ENCODE measurements around the gene GOLIM4.

The GOLIM4 gene

GRCh38 chr3:168052515-168052914 is 43.2 kb downstream of the GOLIM4 start:
- TF ChIP-seq, protein P1, sequence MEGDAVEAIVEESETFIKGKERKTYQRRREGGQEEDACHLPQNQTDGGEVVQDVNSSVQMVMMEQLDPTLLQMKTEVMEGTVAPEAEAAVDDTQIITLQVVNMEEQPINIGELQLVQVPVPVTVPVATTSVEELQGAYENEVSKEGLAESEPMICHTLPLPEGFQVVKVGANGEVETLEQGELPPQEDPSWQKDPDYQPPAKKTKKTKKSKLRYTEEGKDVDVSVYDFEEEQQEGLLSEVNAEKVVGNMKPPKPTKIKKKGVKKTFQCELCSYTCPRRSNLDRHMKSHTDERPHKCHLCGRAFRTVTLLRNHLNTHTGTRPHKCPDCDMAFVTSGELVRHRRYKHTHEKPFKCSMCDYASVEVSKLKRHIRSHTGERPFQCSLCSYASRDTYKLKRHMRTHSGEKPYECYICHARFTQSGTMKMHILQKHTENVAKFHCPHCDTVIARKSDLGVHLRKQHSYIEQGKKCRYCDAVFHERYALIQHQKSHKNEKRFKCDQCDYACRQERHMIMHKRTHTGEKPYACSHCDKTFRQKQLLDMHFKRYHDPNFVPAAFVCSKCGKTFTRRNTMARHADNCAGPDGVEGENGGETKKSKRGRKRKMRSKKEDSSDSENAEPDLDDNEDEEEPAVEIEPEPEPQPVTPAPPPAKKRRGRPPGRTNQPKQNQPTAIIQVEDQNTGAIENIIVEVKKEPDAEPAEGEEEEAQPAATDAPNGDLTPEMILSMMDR (IDR thresholded peaks at IDR 0.05; ENCODE audit: low read depth, low read length, missing control alignments): no peak
- H3K27ac ChIP-seq: no peak overlapping the region
- no peaks in the 10 kb centered on the region for H3K27me3 ChIP-seq (replicated peaks)
- no peaks in the 10 kb centered on the region for H3K36me3 ChIP-seq (replicated peaks)
- no peak for DNase-seq
- H3K4me3 ChIP-seq (ENCODE audit: low read depth, low read length): no peak overlapping the region
- in situ Hi-C loops (cut with HindIII; ENCODE audit: low pct_ligation_motif_present, low sequenced_read_pairs): no loop called here

DNA sequence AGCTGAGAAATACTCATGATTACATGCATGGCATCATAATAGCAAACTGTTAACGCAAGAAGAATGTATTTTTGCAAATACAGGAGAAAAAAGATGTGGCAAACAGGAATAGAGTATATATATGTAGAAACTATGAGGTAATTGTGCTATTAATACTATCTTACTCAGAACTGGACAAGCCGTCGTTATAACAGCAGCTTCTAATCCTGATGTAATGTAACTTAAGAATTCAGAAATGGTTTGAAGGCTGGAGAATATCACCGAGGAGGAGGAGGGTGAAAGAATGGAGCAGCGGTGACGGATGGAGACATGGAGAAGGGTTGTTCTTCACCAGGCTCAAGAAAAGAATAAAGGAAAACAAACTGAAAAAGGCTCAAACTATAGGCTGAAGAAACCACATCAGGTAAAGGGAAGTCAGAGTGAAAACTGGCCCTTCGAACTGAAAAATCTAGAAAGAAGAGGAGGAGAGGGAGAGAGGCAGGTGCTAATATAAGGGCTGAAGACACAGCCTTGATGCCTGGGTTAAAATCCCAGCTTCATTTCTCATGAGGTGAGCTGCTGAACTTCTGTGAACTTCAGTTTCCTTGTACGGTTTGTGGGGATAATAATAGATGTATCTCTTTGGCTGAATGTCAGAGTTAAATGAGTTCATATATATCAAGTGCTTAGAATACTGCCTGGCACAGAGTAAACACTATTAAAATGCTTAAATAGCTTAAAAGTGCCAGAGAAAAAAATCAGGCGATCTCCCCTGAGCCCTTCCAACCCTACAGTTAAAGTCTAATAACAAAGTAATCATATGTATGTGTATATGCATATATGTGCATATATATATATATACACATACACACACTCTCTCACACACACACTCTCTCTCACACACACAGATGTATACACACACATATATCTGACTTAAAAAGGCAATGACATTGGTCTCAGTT is 43.9 kb downstream of the GOLIM4 start:
- H3K36me3 ChIP-seq (replicated peaks): no peaks in the 10 kb centered on the region
- in situ Hi-C loops (cut with HindIII; ENCODE audit: low pct_ligation_motif_present, low sequenced_read_pairs): no loop called here
- no peak overlapping the region for H3K4me3 ChIP-seq (ENCODE audit: low read depth, low read length)
- TF ChIP-seq, protein P1 (IDR thresholded peaks at IDR 0.05; ENCODE audit: low read depth, low read length, missing control alignments): no peak
- H3K27ac ChIP-seq: no peak overlapping the region
- H3K27me3 ChIP-seq (replicated peaks): no peaks in the 10 kb centered on the region
- DNase-seq: no peak

- H3K36me3 ChIP-seq (replicated peaks): no peaks in the 10 kb centered on the region
- H3K27me3 ChIP-seq (replicated peaks): no peaks in the 10 kb centered on the region
- in situ Hi-C loops (cut with HindIII; ENCODE audit: low pct_ligation_motif_present, low sequenced_read_pairs): no loop called here
- TF ChIP-seq, protein P1 (IDR thresholded peaks at IDR 0.05; ENCODE audit: low read depth, low read length, missing control alignments): no peak
- no peak for DNase-seq
- H3K27ac ChIP-seq: no peak overlapping the region
- no peak overlapping the region for H3K4me3 ChIP-seq (ENCODE audit: low read depth, low read length)
Observed at GRCh38 chr3:168051070-168051469, 44.7 kb downstream of the GOLIM4 start.

DNA sequence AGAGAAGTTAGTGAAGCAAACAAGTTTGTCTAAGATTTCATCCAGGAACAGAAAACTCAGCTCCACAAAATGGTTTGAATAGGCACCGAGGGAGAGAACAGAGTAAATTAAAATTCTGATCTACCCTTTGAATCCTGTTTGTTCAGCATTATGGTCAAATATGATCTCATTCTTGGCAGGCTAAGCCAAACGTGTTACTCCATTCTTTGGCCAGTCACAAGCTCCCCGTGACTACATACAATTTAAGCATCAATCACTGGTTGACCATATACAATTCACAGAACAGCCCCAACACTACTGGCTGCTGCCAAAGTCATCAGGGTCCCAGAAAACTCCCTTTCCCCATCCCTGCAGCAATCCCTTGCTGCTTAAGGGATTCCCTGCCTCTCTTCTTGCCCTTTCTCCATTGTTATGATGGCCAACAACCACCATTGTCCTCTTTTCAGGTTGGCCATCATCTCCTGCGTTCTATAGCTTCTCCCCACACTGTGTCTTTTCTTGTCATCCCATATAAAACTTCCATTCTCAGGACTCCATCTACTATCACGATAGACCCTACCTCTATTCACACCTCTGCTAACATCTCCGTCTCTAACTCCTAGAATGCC is 46.3 kb downstream of the GOLIM4 start:
- in situ Hi-C loops (cut with HindIII; ENCODE audit: low pct_ligation_motif_present, low sequenced_read_pairs): no loop called here
- DNase-seq: no peak
- TF ChIP-seq, protein P1 (IDR thresholded peaks at IDR 0.05; ENCODE audit: low read depth, low read length, missing control alignments): no peak
- H3K36me3 ChIP-seq (replicated peaks): no peaks in the 10 kb centered on the region
- no peak overlapping the region for H3K4me3 ChIP-seq (ENCODE audit: low read depth, low read length)
- H3K27ac ChIP-seq: no peak overlapping the region
- no peaks in the 10 kb centered on the region for H3K27me3 ChIP-seq (replicated peaks)

DNA sequence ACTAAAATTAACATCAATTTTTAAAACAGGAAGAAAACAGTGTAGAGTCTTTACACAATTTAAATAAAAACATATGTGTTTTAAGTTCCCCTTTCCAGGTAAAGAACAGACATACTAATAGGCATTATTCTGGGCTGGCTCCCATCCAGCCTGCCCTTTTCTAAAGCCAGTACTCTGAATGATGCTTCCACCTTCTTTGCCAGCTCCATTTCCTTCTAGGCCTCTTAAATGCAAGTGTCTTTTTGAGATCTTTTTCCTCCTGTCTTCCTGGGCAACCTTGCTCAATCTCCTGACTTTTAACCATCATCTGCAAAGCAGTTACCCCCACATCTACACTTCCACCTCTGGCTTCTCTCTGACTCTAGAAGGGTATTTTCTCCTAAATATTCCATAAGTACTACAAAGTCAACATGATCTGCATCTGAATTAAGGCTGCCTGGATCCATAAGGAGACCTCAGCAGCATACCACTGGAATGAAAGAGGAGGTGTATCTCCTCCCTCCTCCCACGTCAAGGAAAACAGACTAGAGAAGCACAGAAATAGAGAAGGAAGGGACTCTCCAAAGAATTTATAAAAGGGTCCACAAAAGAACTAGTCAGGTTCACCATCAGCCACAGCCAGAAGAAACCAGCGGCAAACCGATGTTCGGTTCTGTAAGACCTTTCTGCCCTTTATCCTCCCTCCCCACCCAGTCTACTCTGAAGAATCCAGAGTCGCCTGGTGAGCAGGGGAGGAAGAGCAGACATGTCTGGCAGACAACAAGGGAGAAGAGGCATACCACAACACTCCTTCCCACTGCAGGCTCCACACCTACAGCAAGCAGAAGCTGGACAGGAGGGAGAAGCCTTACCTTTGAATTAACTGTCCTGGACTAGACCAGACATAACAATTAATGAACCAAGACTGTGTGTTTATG is 47.1 kb downstream of the GOLIM4 start:
- in situ Hi-C loops (cut with HindIII; ENCODE audit: low pct_ligation_motif_present, low sequenced_read_pairs): no loop called here

More for the DNA sequence above, 47.1 kb downstream of the GOLIM4 start:
- Histone ChIP-seq H3K4me3 (ENCODE audit: low read depth, low read length) (no peak overlapping the region), H3K27ac (no peak overlapping the region), H3K27me3 (replicated peaks) (no peaks in the 10 kb centered on the region), H3K36me3 (replicated peaks) (no peaks in the 10 kb centered on the region)
- TF ChIP-seq, protein P1 (IDR thresholded peaks at IDR 0.05; ENCODE audit: low read depth, low read length, missing control alignments): no peak
- no peak for DNase-seq

Measured in brain microvascular endothelial cell (primary cell).